NCI-H446 treated with DMSO at 0.1 percent for 48 hours (cell line): Measurements from ENCODE around the gene TANGO2.

Source experiments
- DNase-seq: peaks from one replicate; lab custom pipeline; 2025; lab: John Stamatoyannopoulos, UW

TANGO2 gene

GRCh38 chr22:20086101-20086599 lies 65.2 kb downstream of the TANGO2 start:
- no peak for DNase-seq

GRCh38 chr22:20086763-20087162 lies 65.9 kb downstream of the TANGO2 start:
- no peak for DNase-seq

GRCh38 chr22:20087319-20088262 lies 66.7 kb downstream of the TANGO2 start:
- DNase-seq = no peak

GRCh38 chr22:20088263-20088648 lies 67.3 kb downstream of the TANGO2 start:
- DNase-seq = no peak

GRCh38 chr22:20089226-20089976 lies 68.5 kb downstream of the TANGO2 start:
- no peak for DNase-seq

- DNase-seq = no peak
Observed at GRCh38 chr22:20089977-20090729, 69.2 kb downstream of the TANGO2 start.

GRCh38 chr22:20090730-20091240 lies 69.9 kb downstream of the TANGO2 start:
- DNase-seq = no peak

GRCh38 chr22:20091690-20092476 lies 71.0 kb downstream of the TANGO2 start:
- DNase-seq = no peak

GRCh38 chr22:20092477-20092854 lies 71.6 kb downstream of the TANGO2 start:
- no peak for DNase-seq

GRCh38 chr22:20093418-20094196 lies 72.7 kb downstream of the TANGO2 start:
- DNase-seq = no peak

- DNase-seq = no peak
Observed at GRCh38 chr22:20094197-20094807, 73.4 kb downstream of the TANGO2 start.

GRCh38 chr22:20095521-20095920 lies 74.6 kb downstream of the TANGO2 start:
- DNase-seq = no peak

GRCh38 chr22:20096574-20097420 lies 75.9 kb downstream of the TANGO2 start:
- DNase-seq = no peak

- DNase-seq = no peak
Observed at GRCh38 chr22:20099099-20099711, 78.3 kb downstream of the TANGO2 start.

GRCh38 chr22:20101638-20102037 lies 80.7 kb downstream of the TANGO2 start:
- no peak for DNase-seq

- no peak for DNase-seq
Observed at GRCh38 chr22:20102203-20102780, 81.4 kb downstream of the TANGO2 start.

GRCh38 chr22:20105456-20106204 lies 84.7 kb downstream of the TANGO2 start:
- no peak for DNase-seq
